ENCODE results near the gene ANKRD18A. TPM values are rescaled to one million over a fixed set of nuclear protein-coding genes. Genes with fewer than 3 reads are reported as not detected.

Gene ANKRD18A
- total and polyA plus RNA-seq, 2 of the 8 experiments (the other 6 are each of a cell fraction or from before 2014, with no cell fraction given): 0.68 to 4.0 TPM

DNA sequence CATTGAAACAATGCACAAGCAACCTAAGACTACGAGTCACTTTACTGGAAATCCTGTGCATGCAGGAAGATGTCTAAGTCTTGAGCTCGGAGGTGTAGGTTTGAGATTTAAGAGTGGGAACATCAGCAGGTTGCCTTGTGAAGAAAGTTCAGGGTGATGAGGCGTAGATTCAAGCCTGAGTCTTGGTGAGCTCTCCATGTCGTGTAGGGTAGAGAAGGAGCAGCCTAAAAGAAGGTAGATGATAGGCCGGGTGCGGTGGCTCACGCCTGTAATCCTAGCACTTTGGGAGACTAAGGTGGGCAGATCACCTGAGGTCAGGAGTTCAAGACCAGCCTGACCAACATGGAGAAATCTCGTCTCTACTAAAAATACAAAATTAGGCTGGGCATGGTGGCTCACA lies 30.2 kb upstream of the ANKRD18A start:
- H4K91ac ChIP-seq (replicated peaks; ENCODE audit: insufficient read length, low read length): no peak overlapping the region
- TF ChIP-seq CHD2 (IDR thresholded peaks at IDR 0.05; ENCODE audit: low read length) (no peak), CHD1 (IDR thresholded peaks at IDR 0.05; ENCODE audit: low read depth, low read length) (no peak), TAF1 (IDR thresholded peaks at IDR 0.05; ENCODE audit: low read depth, low read length) (no peak), RAD21 (IDR thresholded peaks at IDR 0.05 in 1 of 2, conservative IDR thresholded peaks at IDR 0.05 in 1 of 2; ENCODE audit: low read depth in 2 of 2, low read length in 2 of 2) (no peak), CBX5 (IDR thresholded peaks at IDR 0.05; ENCODE audit: low read depth, low read length) (no peak), CBX8 (IDR thresholded peaks at IDR 0.05; ENCODE audit: borderline replicate concordance, low read depth, low read length) (no peak), RXRA (IDR thresholded peaks at IDR 0.05; ENCODE audit: insufficient read depth, low read depth, low read length) (no peak)
- no peak overlapping the region for H3K56ac ChIP-seq (replicated peaks; ENCODE audit: insufficient read length, low read depth, low read length)
- no peak overlapping the region for H3K4me2 ChIP-seq (ENCODE audit: insufficient read depth in 1 of 2, low read depth in 2 of 2, low read length in 2 of 2)
- H3K4ac ChIP-seq (replicated peaks; ENCODE audit: insufficient read length, low read depth, low read length): no peak overlapping the region
- CTCF ChIA-PET (ENCODE audit: partially characterized antibody): interaction anchor here (1.2 kb wide), 1 partner anchor 8 kb away, joined by 6 read pairs; no protein-coding TSS in a partner anchor
- H2AFZ ChIP-seq (ENCODE audit: low read length): no peak overlapping the region
- H4K5ac ChIP-seq (ENCODE audit: insufficient read length, low read depth, low read length): no peak overlapping the region
- FAIRE-seq: no peak
- no peak overlapping the region for H4K8ac ChIP-seq (ENCODE audit: extremely low read depth, insufficient read depth, low read length)
- no peak overlapping the region for H2AK5ac ChIP-seq (ENCODE audit: low read depth, low read length)
- no peak overlapping the region for H3K23ac ChIP-seq (ENCODE audit: insufficient read length)
- no peak for DNase-seq (ENCODE audit: low read depth in 1 of 2, low spot score in 2 of 2)
- no peaks in the 10 kb centered on the region for H3K79me2 ChIP-seq (ENCODE audit: control insufficient read depth in 1 of 2, insufficient read depth in 2 of 2, low read length in 2 of 2)
- H3K9me3 ChIP-seq (ENCODE audit: insufficient read depth in 2 of 2, low read depth in 1 of 2, low read length in 1 of 2): no peaks in the 10 kb centered on the region
- no peak overlapping the region for H2BK5ac ChIP-seq (ENCODE audit: low read depth, low read length)
- H3K14ac ChIP-seq (ENCODE audit: insufficient read length): no peak overlapping the region
- no peak overlapping the region for H2BK120ac ChIP-seq (replicated peaks; ENCODE audit: low read depth, low read length)
- no peak overlapping the region for H3K18ac ChIP-seq (ENCODE audit: extremely low read depth, low read length)
- 89% methylated on average over 8 of the region's 8 CpGs; no CpG with 5 or more reads in 1 of the 2 experiments for WGBS, 2 experiments (ENCODE audit: extremely low coverage in 1 of 2, insufficient coverage in 1 of 2, insufficient read length in 1 of 2, insufficient replicate concordance in 2 of 2, low coverage in 1 of 2, low lambda C conversion rate in 2 of 2, missing lambda C conversion rate in 1 of 2)
- H4K20me1 ChIP-seq (replicated peaks in 1 of 2; ENCODE audit: control insufficient read depth in 1 of 2, insufficient read depth in 2 of 2, low read length in 2 of 2): no peaks in the 10 kb centered on the region
- no peak overlapping the region for H3K27ac ChIP-seq (ENCODE audit: low read depth, low read length)
- H3K4me3 ChIP-seq (ENCODE audit: extremely low read depth in 1 of 4, insufficient read depth in 2 of 4, low read depth in 3 of 4, low read length in 4 of 4): no peak overlapping the region
- no peak overlapping the region for H2BK15ac ChIP-seq (ENCODE audit: low read length)
- no peak overlapping the region for H3K9ac ChIP-seq (replicated peaks in 1 of 4; ENCODE audit: extremely low read depth in 1 of 4, low read depth in 3 of 4, low read length in 3 of 4)
- H3K4me1 ChIP-seq (replicated peaks in 1 of 4; ENCODE audit: control insufficient read depth in 3 of 4, insufficient read depth in 4 of 4, low read length in 3 of 4): no peaks in the 10 kb centered on the region
- H2BK12ac ChIP-seq (ENCODE audit: low read depth, low read length): no peak overlapping the region
- H3K27me3 ChIP-seq (replicated peaks in 1 of 4; ENCODE audit: control insufficient read depth in 3 of 4, extremely low read depth in 1 of 4, insufficient read depth in 3 of 4, low read length in 3 of 4): no peaks in the 10 kb centered on the region
- no peaks in the 10 kb centered on the region for H3K79me1 ChIP-seq (ENCODE audit: low read depth, low read length)
- H3K36me3 ChIP-seq (ENCODE audit: control insufficient read depth in 2 of 4, insufficient read depth in 4 of 4, low read length in 3 of 4): no peaks in the 10 kb centered on the region
- POLR2A ChIA-PET (ENCODE audit: partially characterized antibody): interaction anchor here (0.7 kb wide), 1 partner anchor 40 kb away, joined by 3 read pairs; no protein-coding TSS in a partner anchor
- H3K23me2 ChIP-seq (ENCODE audit: low read depth, low read length): no peaks in the 10 kb centered on the region
- H2BK20ac ChIP-seq (ENCODE audit: low read length): no peak overlapping the region; the same call in 1 of the 2 replicates

All from H1 (cell line).